ENCODE measurements around the gene CDY2B.
"Not testable (repeated sequence)": the region's sequence is repeated elsewhere in the genome, so short reads cannot be mapped to it uniquely, and the experiment has no call there.

The CDY2B gene, protein sequence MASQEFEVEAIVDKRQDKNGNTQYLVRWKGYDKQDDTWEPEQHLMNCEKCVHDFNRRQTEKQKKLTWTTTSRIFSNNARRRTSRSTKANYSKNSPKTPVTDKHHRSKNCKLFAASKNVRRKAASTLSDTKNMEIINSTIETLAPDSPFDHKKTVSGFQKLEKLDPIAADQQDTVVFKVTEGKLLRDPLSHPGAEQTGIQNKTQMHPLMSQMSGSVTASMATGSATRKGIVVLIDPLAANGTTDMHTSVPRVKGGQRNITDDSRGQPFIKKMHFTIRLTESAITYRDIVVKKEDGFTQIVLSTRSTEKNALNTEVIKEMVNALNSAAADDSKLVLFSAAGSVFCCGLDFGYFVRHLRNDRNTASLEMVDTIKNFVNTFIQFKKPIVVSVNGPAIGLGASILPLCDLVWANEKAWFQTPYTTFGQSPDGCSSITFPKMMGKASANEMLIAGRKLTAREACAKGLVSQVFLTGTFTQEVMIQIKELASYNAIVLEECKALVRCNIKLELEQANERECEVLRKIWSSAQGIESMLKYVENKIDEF

DNA sequence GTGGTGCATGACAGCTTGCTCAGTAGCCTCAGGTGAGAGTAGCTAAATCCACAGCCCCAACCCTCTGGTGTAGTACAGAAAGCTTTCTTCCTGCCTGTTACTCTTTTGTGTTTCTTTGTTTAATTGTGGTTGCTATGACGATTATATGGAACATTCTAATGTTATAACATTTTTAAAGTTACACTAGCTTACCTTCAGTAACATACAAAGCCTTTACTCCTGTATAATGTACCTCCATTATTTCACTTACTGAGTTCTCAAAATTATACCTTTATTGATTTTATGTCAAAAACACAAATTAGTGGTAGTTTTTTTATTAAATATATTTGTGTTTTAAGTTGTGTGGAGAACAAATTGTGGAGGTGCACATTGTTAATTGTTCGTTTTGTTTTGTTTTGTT is at the start of gene CDY2B:
TSS of gene CDY2B (minus strand) at position 101 of the 400 bp plus-strand sequence. CDS start 328 bp downstream, outside the sequence.
- DNase-seq (ENCODE audit: low spot score): not testable (repeated sequence)

DNA sequence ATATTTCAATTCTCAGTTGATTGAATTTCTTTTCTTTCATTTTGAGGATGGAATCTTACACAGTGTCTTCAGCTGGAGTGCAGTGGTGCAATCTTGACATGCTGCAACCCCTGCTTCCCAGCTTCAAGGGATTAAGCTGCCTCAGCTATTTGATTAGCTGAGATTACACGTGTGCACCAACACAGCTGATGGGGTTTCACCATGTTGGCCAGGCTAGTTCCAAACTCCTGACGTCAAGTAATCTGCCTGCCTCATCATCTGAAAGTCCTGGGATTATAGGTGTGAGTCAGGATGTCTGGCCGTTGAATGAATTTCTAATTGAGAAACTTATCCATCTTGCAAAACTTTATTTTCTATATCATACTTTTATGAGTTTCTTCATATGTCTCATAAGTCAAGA is 28.0 kb upstream of the CDY2B start:
- not testable (repeated sequence) for DNase-seq (ENCODE audit: low spot score)

DNA sequence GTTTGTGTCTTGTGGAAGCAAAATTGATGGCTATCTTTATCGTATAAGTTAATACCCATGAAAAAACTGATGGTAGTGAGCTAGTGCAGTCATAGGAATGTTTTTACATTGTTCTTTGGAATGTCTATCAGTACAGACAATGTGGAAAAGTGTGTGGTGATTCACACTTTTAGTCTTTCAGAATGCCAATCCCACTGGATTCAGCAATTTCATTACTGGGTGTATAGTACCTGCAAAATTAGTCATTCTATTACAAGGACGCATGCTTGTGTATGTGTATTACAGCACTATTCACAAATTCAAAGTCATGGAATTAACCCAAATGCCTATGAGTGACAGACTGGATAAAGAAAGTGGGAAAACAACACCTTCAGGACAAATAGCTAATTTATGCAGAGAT is 27.3 kb upstream of the CDY2B start:
- not testable (repeated sequence) for DNase-seq (ENCODE audit: low spot score)

- not testable (repeated sequence) for DNase-seq (ENCODE audit: low spot score)
Measured at GRCh38 chrY:17881697-17882096, 1.7 kb upstream of the CDY2B start.

DNA sequence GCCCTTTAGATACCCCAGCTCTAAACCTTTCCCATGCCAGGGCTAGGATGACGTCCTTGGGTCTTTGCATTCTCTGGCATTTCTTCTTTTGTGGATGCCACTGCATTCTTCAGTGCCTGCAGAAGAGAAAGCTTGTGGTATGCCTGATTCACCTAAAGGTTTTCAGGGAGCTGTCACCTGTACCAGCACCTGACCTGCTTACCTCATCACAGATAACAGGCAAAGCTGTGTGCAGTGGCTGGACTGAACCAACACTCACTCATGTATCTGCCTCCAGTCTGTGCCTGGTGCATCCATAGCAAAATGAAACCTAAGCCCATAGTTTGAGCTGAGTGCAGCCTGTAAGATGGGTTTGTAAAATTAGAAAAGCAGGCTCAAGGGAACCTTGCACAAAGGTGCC is 3.3 kb downstream of the CDY2B start:
- not testable (repeated sequence) for DNase-seq (ENCODE audit: low spot score)

GRCh38 chrY:17875401-17875800 is 4.6 kb downstream of the CDY2B start:
- DNase-seq (ENCODE audit: low spot score): not testable (repeated sequence)

GRCh38 chrY:17871194-17871903 is 8.7 kb downstream of the CDY2B start:
- DNase-seq (ENCODE audit: low spot score): not testable (repeated sequence)

- DNase-seq (ENCODE audit: low spot score): not testable (repeated sequence)
Measured at GRCh38 chrY:17870737-17871136, 9.3 kb downstream of the CDY2B start.

DNA sequence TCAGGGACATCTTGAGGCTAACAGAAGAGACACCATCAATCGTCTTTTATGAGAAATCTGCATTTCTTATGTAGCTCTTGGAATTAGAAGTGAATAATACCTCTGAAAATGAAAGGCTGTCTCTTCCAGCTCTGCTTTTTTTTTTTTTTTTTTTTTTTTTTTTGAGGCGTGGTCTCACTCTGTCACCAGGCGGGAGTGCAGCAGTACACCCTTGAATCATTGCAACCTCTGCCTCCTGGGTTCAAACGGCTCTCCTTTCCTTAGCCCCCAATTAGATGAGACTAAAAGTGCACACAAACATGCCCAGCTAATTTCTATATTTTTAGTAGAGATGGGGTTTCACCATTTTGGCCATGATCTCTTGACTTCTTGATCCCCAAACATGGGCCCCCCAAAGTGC is 12.2 kb downstream of the CDY2B start:
- DNase-seq (ENCODE audit: low spot score): not testable (repeated sequence)

GRCh38 chrY:17860634-17861033 is 19.4 kb downstream of the CDY2B start:
- not testable (repeated sequence) for DNase-seq (ENCODE audit: low spot score)

DNA sequence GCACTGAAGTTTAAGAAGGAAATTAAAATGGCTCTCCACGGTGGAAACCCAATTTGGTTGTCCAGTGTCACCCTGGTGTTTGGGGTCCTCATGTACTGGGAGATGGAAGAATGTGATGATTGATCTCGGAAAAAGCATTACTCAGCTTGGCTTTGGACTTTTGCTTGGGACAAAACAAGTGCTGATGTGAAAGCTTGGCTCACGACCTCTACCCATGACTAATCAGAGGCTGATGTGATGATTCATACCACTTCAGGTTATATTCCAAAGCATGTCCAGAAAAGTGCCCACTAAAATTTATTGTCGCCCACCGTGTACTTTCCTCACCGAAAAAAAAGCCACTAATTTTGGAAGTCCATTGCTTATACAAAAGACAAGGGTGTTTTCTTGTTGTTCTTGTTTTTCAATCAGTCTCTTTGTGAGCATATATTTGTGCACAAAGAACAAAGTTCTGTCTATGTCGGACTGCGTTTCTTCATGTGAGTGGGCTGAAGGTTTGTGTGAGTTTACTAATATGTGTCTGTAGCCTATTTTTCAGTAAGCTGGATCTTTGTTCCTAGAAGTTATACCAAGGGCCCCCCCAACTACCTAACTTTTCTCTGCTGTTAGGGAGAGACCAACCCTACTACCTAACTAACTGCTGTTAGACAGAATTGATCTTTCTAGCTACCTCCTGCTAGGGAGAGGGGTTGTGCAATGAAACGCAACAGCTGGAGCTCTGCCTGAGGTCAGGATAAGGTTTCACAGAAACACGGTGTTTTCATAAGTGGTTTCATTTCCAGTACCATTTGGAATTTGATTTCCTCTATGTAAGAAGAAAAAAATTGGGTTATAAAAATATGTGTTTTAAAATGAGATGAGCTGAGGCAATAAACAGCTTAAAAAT is 22.8 kb downstream of the CDY2B start:
- DNase-seq (ENCODE audit: low spot score): not testable (repeated sequence)

DNA sequence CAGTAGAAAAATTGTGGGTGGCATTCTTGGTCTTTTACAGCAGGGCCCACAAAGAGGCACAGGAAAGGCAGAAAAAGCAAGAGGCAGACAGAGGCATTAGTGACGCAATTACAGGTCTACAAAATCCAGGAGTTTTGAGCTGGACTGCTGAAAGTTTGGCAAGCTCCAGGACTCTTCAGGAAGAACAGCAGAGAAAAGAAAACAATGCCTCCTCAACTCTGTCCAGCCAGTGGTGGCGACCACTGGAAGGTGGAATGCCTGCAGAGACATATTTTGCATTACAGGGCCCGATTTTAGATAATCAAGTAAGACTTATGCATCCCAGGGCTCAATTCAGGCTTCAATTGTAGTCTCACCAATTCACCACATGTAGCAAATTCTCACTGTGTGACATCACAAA is 23.5 kb downstream of the CDY2B start:
- not testable (repeated sequence) for DNase-seq (ENCODE audit: low spot score)

DNA sequence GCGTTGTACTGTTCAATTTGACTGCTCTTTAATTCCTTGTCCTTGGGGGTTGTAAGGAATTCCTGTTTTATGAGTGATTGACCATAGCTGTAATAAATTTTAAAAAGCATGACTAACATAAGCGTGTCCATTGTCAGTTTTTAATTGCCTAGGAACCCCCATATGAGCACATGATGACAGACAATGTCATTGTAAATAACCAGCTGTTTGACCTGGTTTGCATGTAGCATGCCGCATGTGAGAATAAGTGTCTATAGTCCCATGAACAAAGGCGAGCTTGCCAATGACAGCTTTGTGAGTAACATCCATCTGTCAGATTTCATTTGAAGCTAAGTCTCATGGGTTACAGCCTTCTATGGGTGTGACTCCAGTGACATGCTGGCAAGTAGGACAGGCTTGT is 30.9 kb downstream of the CDY2B start:
- DNase-seq (ENCODE audit: low spot score): not testable (repeated sequence)

DNA sequence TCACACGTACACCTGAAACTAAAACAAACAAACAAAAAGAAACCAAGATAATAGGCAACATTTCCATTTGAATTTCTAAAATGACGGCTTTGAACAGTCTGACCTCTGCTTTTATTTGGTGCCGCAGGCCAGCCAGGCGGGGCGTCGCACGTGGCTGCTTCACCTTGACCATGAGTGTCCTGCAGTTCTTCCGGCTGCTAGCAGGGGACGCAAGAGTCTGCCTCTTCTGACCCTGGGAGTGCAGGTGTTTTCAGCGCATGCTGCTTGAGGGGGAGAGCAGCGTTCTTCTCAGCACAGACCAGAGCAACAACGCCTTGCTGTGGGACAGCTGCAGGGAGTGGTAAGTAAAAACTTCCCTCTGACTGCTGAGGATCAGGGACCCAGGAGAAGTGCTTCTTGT is 47.9 kb downstream of the CDY2B start:
- not testable (repeated sequence) for DNase-seq (ENCODE audit: low spot score)
